HG02571 (cell line): ENCODE data around the gene HESX1.

Experiments used
- ATAC-seq: cut with Tn5 transposase; IDR thresholded peaks from one replicate; pipeline ENCODE4 v1.9.1; 2021; ENCODE audit warnings: mild to moderate bottlenecking, moderate library complexity; ENCODE audit not compliant: unreplicated experiment

Gene HESX1

DNA sequence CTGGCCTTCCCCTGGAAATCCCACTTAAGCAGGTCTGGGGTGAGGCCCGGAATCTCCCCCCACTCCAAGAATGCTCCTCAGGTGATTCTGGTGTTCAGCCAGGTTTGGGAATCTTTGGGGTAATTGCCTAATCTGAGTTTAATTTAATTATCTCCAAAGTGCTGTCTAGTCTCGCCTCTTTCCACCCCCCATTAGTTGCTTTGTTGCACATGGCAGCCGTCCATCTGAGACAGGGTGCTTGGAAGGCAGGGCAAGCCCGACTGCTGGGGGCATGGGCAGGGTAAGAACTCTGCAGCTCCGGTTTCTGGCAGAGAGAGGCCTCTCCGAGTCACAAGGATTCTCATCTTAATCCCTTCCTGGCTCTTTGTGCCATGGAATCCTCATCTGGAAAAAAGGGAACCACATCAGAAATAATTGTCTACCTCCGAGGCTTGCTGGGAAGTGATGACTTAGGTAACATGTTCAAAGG, 49.6 kb downstream of the HESX1 start:
- ATAC-seq, result no peak
